Measurements from ENCODE around the gene LRRC59. TPM values are rescaled to one million over a fixed set of nuclear protein-coding genes. Genes with fewer than 3 reads are reported as not detected.

Gene LRRC59
- polyA plus RNA-seq, 1 donor (not counting 4 experiments of a cell fraction or from before 2014, with no cell fraction given) = 152 TPM

DNA sequence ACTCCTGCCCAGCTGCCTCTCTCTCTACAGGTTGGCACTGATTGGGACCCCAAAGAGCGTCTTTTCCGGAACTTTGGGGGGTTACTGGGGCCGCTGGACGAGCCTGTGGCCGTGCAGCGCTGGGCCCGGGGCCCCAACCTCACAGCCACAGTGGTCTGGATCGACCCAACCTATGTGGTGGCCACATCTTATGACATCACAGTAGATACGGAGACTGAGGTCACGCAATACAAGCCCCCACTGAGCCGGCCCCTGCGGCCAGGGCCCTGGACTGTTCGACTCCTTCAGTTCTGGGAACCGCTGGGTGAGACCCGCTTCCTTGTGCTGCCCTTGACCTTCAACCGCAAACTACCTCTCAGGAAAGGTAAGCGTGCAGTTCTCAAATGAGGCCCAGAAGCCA is 39.1 kb downstream of the LRRC59 start:
- Histone ChIP-seq H3K27ac (ENCODE audit: control insufficient read depth, insufficient read depth, low read length) (no peak overlapping the region), H3K79me2 (ENCODE audit: control insufficient read depth, insufficient read depth, low read length) (no peaks in the 10 kb centered on the region), H4K20me1 (ENCODE audit: control insufficient read depth, extremely low read depth, insufficient read depth, low read length) (no peaks in the 10 kb centered on the region), H3K27me3 (ENCODE audit: control insufficient read depth, extremely low read depth, insufficient read depth, low read length) (no peaks in the 10 kb centered on the region), H3K9me3 (ENCODE audit: control insufficient read depth, low read depth, low read length) (no peaks in the 10 kb centered on the region), H3K4me3 (ENCODE audit: control insufficient read depth in 2 of 3, extremely low read depth in 1 of 3, insufficient read depth in 2 of 3, low read depth in 1 of 3, low read length in 3 of 3) (no peak overlapping the region), H3K4me2 (ENCODE audit: control insufficient read depth, extremely low read depth, insufficient read depth, low read depth, low read length) (no peak overlapping the region), H3K36me3 (ENCODE audit: control insufficient read depth in 2 of 2, extremely low read depth in 1 of 2, insufficient read depth in 2 of 2, low read length in 2 of 2) (peaks cover 28 to 42% of the 10 kb centered on the region in 2 experiments), H3K4me1 (ENCODE audit: control insufficient read depth, extremely low read depth, insufficient read depth, low read length) (peaks cover 5% of the 10 kb centered on the region), H3K9me1 (ENCODE audit: control insufficient read depth, extremely low read depth, insufficient read depth, low read length) (no peaks in the 10 kb centered on the region), H2AFZ (ENCODE audit: control insufficient read depth, low read length) (no peak overlapping the region), H3K9ac (ENCODE audit: control insufficient read depth, extremely low read depth, insufficient read depth, low read length) (no peak overlapping the region)
- dilution Hi-C loops (cut with MboI; ENCODE audit: extremely low pct_ligation_motif_present, low sequenced_read_pairs) = no loop called here
- DNase-seq (ENCODE audit: low read depth, low spot score) = no peak
- FAIRE-seq = no peak
- no peak for TF ChIP-seq CTCF (optimal IDR thresholded peaks at IDR 0.05 in 1 of 3, IDR thresholded peaks at IDR 0.05 in 1 of 3, conservative IDR thresholded peaks at IDR 0.05 in 1 of 3; ENCODE audit: extremely low read depth in 1 of 3, insufficient read depth in 2 of 3, low read length in 3 of 3)
- no peak for TF ChIP-seq EZH2 (IDR thresholded peaks at IDR 0.05; ENCODE audit: low read length)

DNA sequence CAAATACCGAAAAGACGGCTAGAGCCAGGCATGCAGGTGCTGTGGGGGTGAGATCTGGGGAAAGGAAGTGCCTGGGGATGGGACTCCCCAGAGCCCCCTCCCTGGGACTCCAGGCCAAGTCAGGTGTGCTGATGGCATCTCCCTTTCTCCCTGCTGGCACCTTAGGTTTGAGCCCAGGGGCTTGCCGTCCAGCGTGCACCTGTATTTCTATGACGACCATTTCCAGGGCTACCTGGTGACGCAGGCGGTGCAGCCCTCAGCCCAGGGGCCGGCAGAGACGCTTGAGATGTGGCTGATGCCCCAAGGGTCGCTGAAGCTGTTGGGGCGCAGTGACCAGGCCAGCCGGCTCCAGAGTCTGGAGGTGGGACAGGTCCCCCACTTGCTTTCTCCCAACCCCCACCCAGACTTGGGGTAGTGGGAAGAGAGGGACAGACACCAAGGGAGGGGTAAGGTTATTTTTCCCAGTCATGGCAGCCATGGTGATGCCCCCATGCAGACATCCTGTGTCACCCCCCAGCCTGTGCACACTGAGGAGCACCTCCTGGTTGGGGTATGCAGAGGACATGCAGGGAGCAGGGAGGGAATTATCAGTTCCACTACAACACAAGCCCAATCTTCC is 40.3 kb downstream of the LRRC59 start:
- FAIRE-seq (no peak), DNase-seq (ENCODE audit: low read depth, low spot score) (no peak)
- Histone ChIP-seq H3K4me2 (ENCODE audit: control insufficient read depth, extremely low read depth, insufficient read depth, low read depth, low read length) (no peak overlapping the region), H3K27ac (ENCODE audit: control insufficient read depth, insufficient read depth, low read length) (no peak overlapping the region), H3K27me3 (ENCODE audit: control insufficient read depth, extremely low read depth, insufficient read depth, low read length) (no peaks in the 10 kb centered on the region), H3K4me1 (ENCODE audit: control insufficient read depth, extremely low read depth, insufficient read depth, low read length) (no peaks in the 10 kb centered on the region), H3K9me3 (ENCODE audit: control insufficient read depth, low read depth, low read length) (no peaks in the 10 kb centered on the region), H3K36me3 (ENCODE audit: control insufficient read depth in 2 of 2, extremely low read depth in 1 of 2, insufficient read depth in 2 of 2, low read length in 2 of 2) (peaks cover 28 to 42% of the 10 kb centered on the region in 2 experiments), H3K9me1 (ENCODE audit: control insufficient read depth, extremely low read depth, insufficient read depth, low read length) (no peaks in the 10 kb centered on the region), H2AFZ (ENCODE audit: control insufficient read depth, low read length) (no peak overlapping the region), H3K79me2 (ENCODE audit: control insufficient read depth, insufficient read depth, low read length) (no peaks in the 10 kb centered on the region), H3K4me3 (ENCODE audit: control insufficient read depth in 2 of 3, extremely low read depth in 1 of 3, insufficient read depth in 2 of 3, low read depth in 1 of 3, low read length in 3 of 3) (no peak overlapping the region), H3K9ac (ENCODE audit: control insufficient read depth, extremely low read depth, insufficient read depth, low read length) (no peak overlapping the region), H4K20me1 (ENCODE audit: control insufficient read depth, extremely low read depth, insufficient read depth, low read length) (no peaks in the 10 kb centered on the region)
- no peak for TF ChIP-seq EZH2 (IDR thresholded peaks at IDR 0.05; ENCODE audit: low read length)
- no peak for TF ChIP-seq CTCF (optimal IDR thresholded peaks at IDR 0.05 in 1 of 3, IDR thresholded peaks at IDR 0.05 in 1 of 3, conservative IDR thresholded peaks at IDR 0.05 in 1 of 3; ENCODE audit: extremely low read depth in 1 of 3, insufficient read depth in 2 of 3, low read length in 3 of 3)
- dilution Hi-C loops (cut with MboI; ENCODE audit: extremely low pct_ligation_motif_present, low sequenced_read_pairs) = no loop called here
